Mononuclear cell (primary cell): ENCODE results near the gene KIF1C. TPM values are rescaled to one million over a fixed set of nuclear protein-coding genes. Genes with fewer than 3 reads are reported as not detected.

Experiments used
- total RNA-seq: library from RNA; depleted of rRNA; stranded (reverse); fragments of >200 nt; gene quantifications from one replicate; pipeline ENCODE4 v1.2.3, GENCODE V29; 2012

Gene KIF1C
- total RNA-seq, 1 donor: 8.1 TPM

Other genes starting within 250 kb of the KIF1C start
- not detected for gene TM4SF5, start 226.1 kb upstream of the KIF1C start, total RNA-seq
- not detected for gene VMO1, start 211.6 kb upstream of the KIF1C start, total RNA-seq
- not detected for gene GLTPD2, start 209.0 kb upstream of the KIF1C start, total RNA-seq
- gene PSMB6, start 201.8 kb upstream of the KIF1C start, total RNA-seq: 41.5 TPM
- gene PLD2, start 190.8 kb upstream of the KIF1C start, total RNA-seq: 7.9 TPM
- gene MINK1, start 164.6 kb upstream of the KIF1C start, total RNA-seq: 68.8 TPM
- gene C17orf107, start 98.4 kb upstream of the KIF1C start, total RNA-seq: 26.4 TPM
- 2.2 TPM for gene CHRNE, start 94.9 kb upstream of the KIF1C start, total RNA-seq
- gene GP1BA, start 65.7 kb upstream of the KIF1C start, total RNA-seq: 4.2 TPM
- gene SLC25A11, start 57.9 kb upstream of the KIF1C start, total RNA-seq: 17.1 TPM
- gene RNF167, start 57.7 kb upstream of the KIF1C start, total RNA-seq: 19.3 TPM
- 414 TPM for gene PFN1, start 49.4 kb upstream of the KIF1C start, total RNA-seq
- 3.9 TPM for gene ENO3, start 46.8 kb upstream of the KIF1C start, total RNA-seq
- gene SPAG7, start 30.1 kb upstream of the KIF1C start, total RNA-seq: 30.4 TPM
- gene CAMTA2, start 10.3 kb upstream of the KIF1C start, total RNA-seq: 12.9 TPM
- gene INCA1, start 428 bp upstream of the KIF1C start, total RNA-seq: not detected
- gene SLC52A1, start 37.5 kb downstream of the KIF1C start, total RNA-seq: not detected
- 1.9 TPM for gene ZFP3, start 80.5 kb downstream of the KIF1C start, total RNA-seq
- gene ZNF232, start 113.9 kb downstream of the KIF1C start, total RNA-seq: 2.3 TPM
- 0.10 TPM for gene USP6, start 118.1 kb downstream of the KIF1C start, total RNA-seq
- gene ZNF594, start 193.9 kb downstream of the KIF1C start, total RNA-seq: 3.1 TPM
- 5.5 TPM for gene SCIMP, start 236.9 kb downstream of the KIF1C start, total RNA-seq